ENCODE results near the gene NELL2.

The NELL2 gene

DNA sequence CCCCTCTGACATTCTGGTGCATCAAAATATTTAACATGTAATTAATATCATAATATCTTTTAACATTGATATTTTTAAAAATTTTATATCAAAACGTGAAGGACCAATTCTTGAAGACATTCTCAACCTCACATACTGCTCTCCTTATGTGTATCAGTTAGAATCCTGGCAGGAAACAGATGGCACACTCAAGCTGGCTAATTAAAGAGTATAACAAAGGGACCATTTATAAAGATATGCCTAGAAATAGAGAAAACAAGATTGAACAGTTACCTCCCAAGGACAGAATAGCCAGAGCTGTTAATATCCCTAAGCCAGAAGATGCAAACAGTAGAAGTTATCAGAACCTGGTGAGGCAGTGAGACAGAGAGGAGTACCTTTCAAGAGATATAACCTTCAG is 368.7 kb downstream of the NELL2 start:
- TF ChIP-seq CTCF (IDR thresholded peaks at IDR 0.05; ENCODE audit: low read depth, low read length), result no peak
- no peak overlapping the region for H3K4me3 ChIP-seq (ENCODE audit: low read depth, low read length)

DNA sequence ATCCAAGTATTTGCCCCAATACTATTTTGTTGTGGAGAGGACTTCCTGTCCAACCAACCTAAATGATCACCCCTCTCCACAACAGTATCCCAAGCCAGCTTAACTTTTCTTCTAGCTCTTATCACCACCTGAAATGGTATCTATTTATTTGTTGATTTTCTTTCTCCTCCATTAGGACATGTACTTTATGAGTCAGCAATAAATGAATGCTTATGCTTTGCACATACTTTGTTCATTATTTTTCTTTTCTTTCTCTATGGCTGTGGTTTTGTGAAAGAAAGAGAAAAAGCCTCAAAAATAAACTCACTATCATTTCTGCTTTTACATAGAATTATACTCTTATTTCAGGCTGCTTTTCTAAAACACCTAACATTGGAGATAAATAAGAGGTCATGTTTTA is 371.3 kb downstream of the NELL2 start:
- TF ChIP-seq CTCF (IDR thresholded peaks at IDR 0.05; ENCODE audit: low read depth, low read length), result no peak
- no peak overlapping the region for H3K4me3 ChIP-seq (ENCODE audit: low read depth, low read length)

GRCh38 chr12:44503329-44503728 is 372.8 kb downstream of the NELL2 start:
- H3K4me3 ChIP-seq (ENCODE audit: low read depth, low read length), result no peak overlapping the region
- TF ChIP-seq CTCF (IDR thresholded peaks at IDR 0.05; ENCODE audit: low read depth, low read length), result no peak

- TF ChIP-seq CTCF (IDR thresholded peaks at IDR 0.05; ENCODE audit: low read depth, low read length), result no peak
- no peak overlapping the region for H3K4me3 ChIP-seq (ENCODE audit: low read depth, low read length)
Observed at GRCh38 chr12:44502681-44503080, 373.4 kb downstream of the NELL2 start.

DNA sequence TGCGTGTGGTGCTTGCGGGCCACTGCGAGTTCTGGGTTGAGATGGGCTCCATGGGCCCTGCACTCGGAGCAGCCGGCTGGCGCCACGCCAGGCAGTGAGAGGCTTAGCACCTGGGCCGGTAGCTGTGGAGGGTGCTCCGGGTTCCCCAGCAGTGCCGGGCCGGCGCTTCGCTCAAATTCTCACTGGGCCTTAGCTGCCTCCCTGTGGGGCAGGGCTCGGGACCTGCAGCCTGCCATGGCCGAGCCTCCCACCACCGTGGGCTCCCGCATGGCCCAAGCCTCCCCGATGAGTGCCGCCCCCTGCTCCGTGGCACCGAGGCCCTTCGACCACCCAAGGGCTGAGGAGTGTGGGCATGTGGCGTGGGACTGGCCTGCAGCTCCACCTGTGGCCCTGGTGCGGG is 375.7 kb downstream of the NELL2 start:
- TF ChIP-seq CTCF (IDR thresholded peaks at IDR 0.05; ENCODE audit: low read depth, low read length), result no peak

DNA sequence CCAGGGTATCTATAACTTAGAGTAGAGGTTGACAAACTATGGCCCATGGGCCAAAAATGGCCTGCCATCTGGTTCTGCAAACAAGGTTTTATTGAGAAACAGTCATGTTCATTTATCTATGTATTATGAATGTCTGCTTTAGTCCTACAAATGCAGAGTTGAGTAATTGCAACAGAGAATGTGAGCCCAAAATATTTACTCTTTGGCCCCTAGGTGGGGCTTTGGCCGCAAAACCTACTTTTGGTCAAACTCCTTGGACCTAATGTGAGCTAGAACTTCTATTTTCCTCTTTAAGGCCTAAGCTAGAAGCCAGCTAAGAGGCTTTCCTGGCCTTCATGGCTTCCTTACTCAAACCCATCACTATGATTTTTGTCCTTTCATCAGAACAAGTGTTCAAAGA is 379.1 kb downstream of the NELL2 start:
- no peak overlapping the region for H3K4me3 ChIP-seq (ENCODE audit: low read depth, low read length)
- TF ChIP-seq CTCF (IDR thresholded peaks at IDR 0.05; ENCODE audit: low read depth, low read length), result no peak

More for the DNA sequence above, 375.7 kb downstream of the NELL2 start:
- H3K4me3 ChIP-seq (ENCODE audit: low read depth, low read length), result no peak overlapping the region

DNA sequence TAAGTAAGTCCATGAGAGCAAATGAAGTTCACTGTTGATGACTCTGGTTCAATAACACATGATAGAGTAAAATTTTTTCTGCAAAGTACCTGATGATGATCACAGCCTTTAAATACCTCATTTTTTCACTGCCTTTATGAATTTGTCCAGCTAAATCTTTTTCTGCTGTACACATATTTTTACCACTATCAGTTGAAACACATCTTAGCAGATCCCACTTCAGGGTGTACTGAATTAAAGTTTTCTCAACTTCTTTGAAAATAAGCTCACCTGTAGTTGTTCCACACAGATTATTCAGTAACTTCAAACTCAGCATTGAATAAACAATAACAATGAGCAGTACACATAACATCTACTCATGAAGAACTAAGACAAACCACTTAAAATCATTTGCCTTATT is 385.9 kb downstream of the NELL2 start:
- H3K4me3 ChIP-seq (ENCODE audit: low read depth, low read length), result no peak overlapping the region
- no peak for TF ChIP-seq CTCF (IDR thresholded peaks at IDR 0.05; ENCODE audit: low read depth, low read length)
